Fibroblast of peridontal ligament (primary cell): ENCODE measurements around the gene PCDHGA5.
"Not testable (repeated sequence)": the region's sequence is repeated elsewhere in the genome, so short reads cannot be mapped to it uniquely, and the experiment has no call there.

ENCODE experiments used
- DNase-seq: peaks from one replicate; pipeline ENCODE4 v3.0.0-alpha.2; 2010; ENCODE audit errors: extremely low read depth

PCDHGA5 gene

GRCh38 chr5:141363952-141364660 lies at the start of gene PCDHGA5:
Gene PCDHGA5 (plus strand): TSS chr5:141364162. CDS start chr5:141364331, 169 bp downstream.
- no peak for DNase-seq

GRCh38 chr5:141316963-141317362 lies 47.0 kb upstream of the PCDHGA5 start:
- not testable (repeated sequence) for DNase-seq

- no peak for DNase-seq
Measured at GRCh38 chr5:141319202-141319601, 44.8 kb upstream of the PCDHGA5 start.

DNA sequence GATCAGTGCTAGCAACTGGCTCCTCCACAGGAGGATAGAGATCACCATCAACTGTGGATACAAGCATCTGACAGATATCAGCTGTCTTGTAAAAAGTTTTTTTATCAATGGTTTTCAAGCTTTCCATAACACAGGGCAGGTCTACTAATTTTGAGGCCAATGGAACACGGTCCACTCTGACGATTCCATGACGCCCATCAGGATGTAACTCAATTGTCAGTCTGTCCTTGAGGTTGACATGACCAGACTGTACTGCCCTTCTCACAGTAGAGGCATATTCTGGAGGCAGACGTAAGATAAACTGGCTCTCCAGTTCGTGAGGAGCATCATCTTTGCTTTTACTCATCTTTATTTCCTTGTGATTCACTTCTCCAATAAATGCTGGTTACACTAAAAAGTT lies 44.3 kb upstream of the PCDHGA5 start:
- no peak for DNase-seq

DNA sequence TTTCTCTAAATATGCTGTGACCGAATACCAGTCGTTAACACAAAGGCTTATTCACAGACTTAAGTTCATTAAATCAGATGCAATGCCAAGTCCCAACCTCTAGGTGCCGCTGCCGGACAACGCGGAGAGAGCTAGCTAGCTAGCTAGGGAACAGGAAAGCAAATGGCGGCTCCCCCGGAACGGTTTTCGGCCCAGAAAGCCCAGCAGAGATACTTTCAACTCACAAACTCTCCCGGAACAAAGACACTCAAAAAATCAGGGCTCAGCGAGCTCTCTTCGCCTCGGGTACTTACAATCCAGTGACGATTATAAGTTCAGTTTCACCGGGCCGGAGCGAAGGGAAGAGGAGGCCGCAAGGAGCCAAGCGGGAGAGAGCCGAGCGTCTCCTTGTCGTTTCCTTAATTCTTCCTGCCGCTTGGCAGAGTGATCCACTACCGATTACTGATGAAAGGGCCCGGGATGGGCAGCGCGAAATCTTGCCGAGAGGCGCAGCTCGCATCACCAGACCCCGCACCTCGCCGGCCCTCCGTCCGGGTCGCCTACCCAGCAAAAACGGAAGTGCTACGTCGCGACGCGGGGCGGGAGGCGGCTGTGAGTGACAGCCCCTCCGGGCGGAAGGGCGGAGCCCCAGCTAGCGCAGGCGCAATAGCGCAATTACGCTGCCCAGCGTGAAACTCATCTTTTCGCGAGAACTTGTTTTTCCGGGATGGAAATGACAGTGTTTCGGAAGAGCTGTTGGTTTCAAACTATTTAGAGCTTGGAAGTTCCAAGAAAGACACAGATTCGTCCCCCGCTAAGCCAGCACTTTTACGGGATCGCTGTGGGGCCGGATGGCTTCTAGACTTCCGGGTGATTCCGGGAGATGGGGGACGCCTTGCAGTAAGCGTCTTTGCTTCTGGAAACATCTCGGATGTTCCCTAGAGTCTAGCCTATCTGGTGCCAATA lies 43.5 kb upstream of the PCDHGA5 start, which contains the start of gene TAF7:
Gene TAF7, minus strand, starts transcription at position 560 of the 945 bp plus-strand sequence. CDS start 740 bp downstream, outside the sequence.
- peak; percentile 96 for DNase-seq

DNA sequence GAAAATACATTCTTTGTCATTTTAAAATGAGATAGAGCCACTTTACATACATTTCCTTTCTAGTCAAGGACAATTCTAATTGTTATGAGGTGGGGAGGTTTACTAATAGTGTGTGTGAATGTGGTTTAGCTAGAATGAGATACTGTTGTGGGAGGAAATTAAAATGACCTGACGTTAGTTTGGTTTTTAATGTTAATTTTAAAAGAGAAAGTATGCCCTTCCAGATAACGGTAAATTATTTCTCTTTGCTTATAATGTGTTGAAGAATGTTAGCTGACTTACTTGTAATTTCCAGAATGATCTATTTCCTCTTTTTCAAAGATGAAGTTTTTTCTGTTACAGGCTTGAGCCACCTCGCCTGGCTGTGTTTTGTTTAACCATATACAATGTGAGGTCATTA lies 41.7 kb upstream of the PCDHGA5 start:
- DNase-seq: no peak

- DNase-seq: peak; percentile 80
Measured at GRCh38 chr5:141326088-141326854, 37.7 kb upstream of the PCDHGA5 start.

- no peak for DNase-seq
Measured at GRCh38 chr5:141328231-141328630, 35.7 kb upstream of the PCDHGA5 start.

GRCh38 chr5:141330299-141331080 lies 33.5 kb upstream of the PCDHGA5 start, which contains the start of gene PCDHGA1:
Gene PCDHGA1 (plus strand): TSS chr5:141330514.
- peak; percentile 68 for DNase-seq

DNA sequence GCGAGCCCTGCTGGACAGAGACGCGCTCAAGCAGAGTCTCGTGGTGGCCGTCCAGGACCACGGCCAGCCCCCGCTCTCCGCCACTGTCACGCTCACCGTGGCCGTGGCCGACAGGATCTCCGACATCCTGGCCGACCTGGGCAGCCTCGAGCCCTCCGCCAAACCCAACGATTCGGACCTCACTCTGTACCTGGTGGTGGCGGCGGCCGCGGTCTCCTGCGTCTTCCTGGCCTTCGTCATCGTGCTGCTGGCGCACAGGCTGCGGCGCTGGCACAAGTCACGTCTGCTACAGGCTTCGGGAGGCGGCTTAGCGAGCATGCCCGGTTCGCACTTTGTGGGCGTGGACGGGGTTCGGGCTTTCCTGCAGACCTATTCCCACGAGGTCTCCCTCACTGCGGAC lies 31.4 kb upstream of the PCDHGA5 start:
- DNase-seq: not testable (repeated sequence)

GRCh38 chr5:141338538-141339306 lies 25.2 kb upstream of the PCDHGA5 start, which contains the start of gene PCDHGA2:
Gene PCDHGA2 (plus strand): TSS chr5:141338760.
- peak; percentile 62 for DNase-seq

GRCh38 chr5:141340781-141341354 lies 23.1 kb upstream of the PCDHGA5 start:
- not testable (repeated sequence) for DNase-seq

DNA sequence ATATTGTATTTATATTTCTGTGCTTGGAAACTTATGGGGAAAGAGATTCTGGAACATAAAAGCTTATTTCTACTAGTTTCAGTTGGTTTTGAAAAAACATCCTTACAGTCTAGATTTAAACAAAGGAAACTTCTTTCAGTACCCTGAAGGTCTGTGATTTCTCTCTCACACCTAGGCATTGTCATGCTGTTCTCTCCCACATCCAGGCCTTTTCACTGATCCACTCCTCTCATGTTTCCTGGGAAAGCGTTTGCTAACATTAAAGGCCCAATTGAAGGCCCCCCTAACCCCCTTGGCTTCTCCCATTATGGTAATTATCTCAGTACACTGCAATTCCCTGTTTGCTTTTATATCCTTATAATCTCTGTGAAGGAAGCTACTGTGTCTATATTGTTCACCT lies 21.2 kb upstream of the PCDHGA5 start:
- DNase-seq: no peak

- peak; percentile 55 for DNase-seq
Measured at GRCh38 chr5:141343242-141343952, 20.6 kb upstream of the PCDHGA5 start, which contains the start of gene PCDHGA3. Gene PCDHGA3 (plus strand): TSS chr5:141343829. CDS start chr5:141344034, 205 bp downstream.

GRCh38 chr5:141343953-141344463 lies 20.0 kb upstream of the PCDHGA5 start:
- DNase-seq: no peak

DNA sequence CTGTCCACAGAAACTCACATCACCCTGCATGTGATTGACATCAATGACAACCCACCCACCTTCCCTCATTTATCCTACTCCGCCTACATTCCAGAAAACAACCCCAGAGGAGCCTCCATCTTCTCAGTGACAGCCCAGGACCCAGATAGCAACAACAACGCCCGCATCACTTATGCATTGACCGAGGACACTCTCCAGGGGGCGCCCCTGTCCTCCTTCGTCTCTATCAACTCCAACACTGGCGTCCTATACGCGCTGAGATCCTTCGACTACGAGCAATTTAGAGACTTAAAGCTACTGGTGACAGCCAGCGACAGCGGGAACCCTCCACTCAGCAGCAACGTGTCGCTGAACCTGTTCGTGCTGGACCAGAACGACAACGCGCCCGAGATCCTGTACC lies 18.6 kb upstream of the PCDHGA5 start:
- DNase-seq: no peak

DNA sequence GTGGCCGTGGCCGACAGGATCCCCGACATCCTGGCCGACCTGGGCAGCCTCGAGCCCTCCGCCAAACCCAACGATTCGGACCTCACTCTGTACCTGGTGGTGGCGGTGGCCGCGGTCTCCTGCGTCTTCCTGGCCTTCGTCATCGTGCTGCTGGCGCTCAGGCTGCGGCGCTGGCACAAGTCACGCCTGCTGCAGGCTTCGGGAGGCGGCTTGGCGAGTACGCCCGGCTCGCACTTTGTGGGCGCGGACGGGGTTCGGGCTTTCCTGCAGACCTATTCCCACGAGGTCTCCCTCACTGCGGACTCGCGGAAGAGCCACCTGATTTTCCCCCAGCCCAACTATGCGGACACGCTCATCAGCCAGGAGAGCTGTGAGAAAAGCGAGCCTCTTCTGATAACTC lies 17.9 kb upstream of the PCDHGA5 start:
- not testable (repeated sequence) for DNase-seq

- peak; percentile 64 for DNase-seq
Measured at GRCh38 chr5:141349917-141350619, 13.9 kb upstream of the PCDHGA5 start, which contains the start of gene PCDHGB1. Gene PCDHGB1 (plus strand): TSS chr5:141350099. CDS start chr5:141350261, 162 bp downstream.
